Colonic mucosa (tissue), 4 donors: Measurements from ENCODE around the gene MGA. TPM values are rescaled to one million over a fixed set of nuclear protein-coding genes. Genes with fewer than 3 reads are reported as not detected.

Experiments used
- DNase-seq: peaks from one replicate; pipeline ENCODE4 v3.0.0-alpha.2; 2020
- H3K27ac ChIP-seq: fragments of 200-600 bp; one replicate; pipeline ENCODE4 v1.8.0; 2021
- H3K27me3 ChIP-seq: fragments of 200-600 bp; one replicate; pipeline ENCODE4 v1.8.0; 2021
- H3K36me3 ChIP-seq: fragments of 200-600 bp; one replicate; pipeline ENCODE4 v1.8.0; 2021
- H3K4me1 ChIP-seq: fragments of 200-600 bp; one replicate; pipeline ENCODE4 v1.8.0; 2021; ENCODE audit warnings: mild to moderate bottlenecking
- H3K4me3 ChIP-seq: fragments of 200-600 bp; one replicate; pipeline ENCODE4 v1.8.0; 2021
- H3K9ac ChIP-seq, 2 donors: one replicate each; pipeline ENCODE4 v1.7.0; 2013; ENCODE audit warnings: control low read depth in 2 of 2, low read depth in 2 of 2, low read length in 2 of 2
- H3K9me3 ChIP-seq: fragments of 200-600 bp; one replicate; pipeline ENCODE4 v1.8.0; 2021
- intact Hi-C: fragments of 100-400 bp; cut with DNase I; formaldehyde crosslinking; loops from one replicate; pipeline ENCODE4 v1.14.1; 2022
- total RNA-seq, 2 donors: library from RNA; stranded (reverse); fragmentation: NEBNext Ultra II Directional in 1 of 2; extraction: Animal tissue kit (Norgen Biotek cat#: 25700) in 1 of 2; gene quantifications; one replicate each; pipeline ENCODE4 v1.2.1, GENCODE V29; 2021
- TF ChIP-seq, protein P1 (sequence below): fragments of 200-600 bp; IDR thresholded peaks from one replicate; pipeline ENCODE4 v1.8.0; 2022; ENCODE audit warnings: antibody characterized with exemption, mild to moderate bottlenecking
- donor health status: healthy.
- donor health status: DM: no; HTN: no; CAD: no.
- donor health status: DM: no; HTN: no; CAD: no.

The MGA gene
- total RNA-seq, 2 donors from 2014 or later = 21.8 to 25.8 TPM

DNA sequence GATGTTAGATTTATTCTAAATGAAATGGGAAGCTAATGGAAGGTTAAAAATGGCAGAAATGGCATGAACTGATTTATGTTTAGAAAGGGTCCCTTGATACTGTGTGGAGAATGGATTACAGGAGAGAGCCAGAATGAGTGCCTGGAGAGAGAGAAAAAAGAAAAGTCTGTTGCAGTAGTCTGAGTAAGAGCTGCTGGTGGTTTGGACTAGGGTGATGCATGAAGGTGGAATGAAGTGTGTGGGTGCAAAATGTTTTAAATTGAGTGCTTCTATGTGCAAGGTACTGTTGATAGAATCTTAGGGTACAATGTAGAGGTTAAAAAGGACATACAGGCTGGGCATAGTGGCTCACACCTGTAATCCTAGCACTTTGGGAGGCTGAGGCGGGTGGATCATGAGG, 11.4 kb upstream of the MGA start:
- H3K4me3 ChIP-seq = no peak overlapping the region
- TF ChIP-seq, protein P1, sequence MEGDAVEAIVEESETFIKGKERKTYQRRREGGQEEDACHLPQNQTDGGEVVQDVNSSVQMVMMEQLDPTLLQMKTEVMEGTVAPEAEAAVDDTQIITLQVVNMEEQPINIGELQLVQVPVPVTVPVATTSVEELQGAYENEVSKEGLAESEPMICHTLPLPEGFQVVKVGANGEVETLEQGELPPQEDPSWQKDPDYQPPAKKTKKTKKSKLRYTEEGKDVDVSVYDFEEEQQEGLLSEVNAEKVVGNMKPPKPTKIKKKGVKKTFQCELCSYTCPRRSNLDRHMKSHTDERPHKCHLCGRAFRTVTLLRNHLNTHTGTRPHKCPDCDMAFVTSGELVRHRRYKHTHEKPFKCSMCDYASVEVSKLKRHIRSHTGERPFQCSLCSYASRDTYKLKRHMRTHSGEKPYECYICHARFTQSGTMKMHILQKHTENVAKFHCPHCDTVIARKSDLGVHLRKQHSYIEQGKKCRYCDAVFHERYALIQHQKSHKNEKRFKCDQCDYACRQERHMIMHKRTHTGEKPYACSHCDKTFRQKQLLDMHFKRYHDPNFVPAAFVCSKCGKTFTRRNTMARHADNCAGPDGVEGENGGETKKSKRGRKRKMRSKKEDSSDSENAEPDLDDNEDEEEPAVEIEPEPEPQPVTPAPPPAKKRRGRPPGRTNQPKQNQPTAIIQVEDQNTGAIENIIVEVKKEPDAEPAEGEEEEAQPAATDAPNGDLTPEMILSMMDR = no peak
- intact Hi-C loops = no loop called here
- H3K27ac ChIP-seq = no peak overlapping the region
- no peak overlapping the region for H3K9ac ChIP-seq
- DNase-seq = no peak
- H3K9me3 ChIP-seq = no peaks in the 10 kb centered on the region
- no peaks in the 10 kb centered on the region for H3K27me3 ChIP-seq
- H3K36me3 ChIP-seq = no peaks in the 10 kb centered on the region
- H3K4me1 ChIP-seq = no peaks in the 10 kb centered on the region

DNA sequence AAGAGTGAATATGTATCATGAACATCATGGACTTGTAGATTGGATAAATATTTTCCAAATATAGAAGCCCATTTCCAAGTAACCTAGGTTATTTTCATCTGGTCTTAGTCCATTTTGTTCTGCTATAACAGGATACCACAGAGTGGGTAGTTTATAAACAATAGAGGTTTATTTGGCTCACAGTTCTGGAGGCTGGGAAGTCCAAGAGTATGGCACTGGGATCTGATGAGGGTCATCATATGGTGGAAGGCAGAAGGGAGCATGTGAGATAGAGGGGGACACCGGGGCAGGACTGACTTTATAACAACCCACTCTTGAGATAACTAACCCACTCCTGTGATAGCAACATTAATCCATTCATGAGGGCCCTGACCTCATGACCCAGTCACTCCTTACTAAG, 9.4 kb upstream of the MGA start:
- H3K4me3 ChIP-seq = no peak overlapping the region
- no peak overlapping the region for H3K27ac ChIP-seq
- no peaks in the 10 kb centered on the region for H3K27me3 ChIP-seq
- H3K4me1 ChIP-seq = no peaks in the 10 kb centered on the region
- H3K36me3 ChIP-seq = no peaks in the 10 kb centered on the region
- intact Hi-C loops = no loop called here
- TF ChIP-seq, protein P1 = no peak
- no peak overlapping the region for H3K9ac ChIP-seq
- no peaks in the 10 kb centered on the region for H3K9me3 ChIP-seq
- DNase-seq = no peak

DNA sequence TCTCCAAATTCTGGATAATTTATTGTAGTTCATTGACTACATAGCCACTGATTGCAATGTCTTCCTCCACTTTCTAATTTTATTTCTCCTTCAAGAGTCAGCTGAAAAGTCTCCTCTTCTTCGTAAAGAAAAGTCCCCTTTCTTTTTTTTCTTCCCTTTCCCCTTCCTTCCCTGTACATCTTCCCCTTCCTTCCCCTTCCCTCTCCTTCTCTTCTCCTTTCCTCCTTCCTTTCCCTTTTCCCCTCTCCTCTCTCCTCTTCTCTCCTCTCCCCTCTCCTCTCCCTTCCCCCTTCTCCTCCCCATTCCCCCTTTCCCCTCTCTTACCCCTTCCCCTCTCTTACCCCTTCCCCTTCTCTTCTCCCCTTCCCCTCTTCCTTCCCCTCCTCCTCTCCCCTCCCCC, 8.8 kb upstream of the MGA start:
- Histone ChIP-seq H3K27me3 (no peaks in the 10 kb centered on the region), H3K9me3 (no peaks in the 10 kb centered on the region), H3K36me3 (no peaks in the 10 kb centered on the region), H3K9ac (no peak overlapping the region), H3K4me1 (no peaks in the 10 kb centered on the region), H3K4me3 (no peak overlapping the region), H3K27ac (no peak overlapping the region)
- intact Hi-C loops = no loop called here
- TF ChIP-seq, protein P1 = no peak
- DNase-seq = no peak

DNA sequence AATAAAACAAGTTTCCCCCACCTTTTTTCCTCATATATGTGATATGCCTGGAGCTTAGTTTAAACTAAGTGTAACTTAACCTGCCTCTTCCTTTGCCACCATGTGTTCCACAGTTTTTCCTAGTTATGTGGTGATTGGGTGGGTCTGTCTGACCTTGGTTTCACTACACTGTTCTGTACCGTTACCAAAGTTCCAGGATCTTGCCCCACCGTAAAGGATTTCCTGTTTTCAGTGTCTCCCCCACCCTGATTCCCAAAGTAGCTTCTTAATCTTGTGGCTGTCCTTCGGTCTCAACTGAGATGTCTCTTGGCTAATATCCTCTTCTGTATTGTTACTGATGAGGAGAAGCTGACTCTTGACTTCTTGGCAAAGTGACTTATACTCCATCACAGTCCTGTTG, 6.4 kb upstream of the MGA start:
- no peak for DNase-seq
- Histone ChIP-seq H3K4me3 (no peak overlapping the region), H3K27ac (no peak overlapping the region), H3K36me3 (no peaks in the 10 kb centered on the region), H3K4me1 (no peaks in the 10 kb centered on the region), H3K9me3 (no peaks in the 10 kb centered on the region), H3K9ac (no peak overlapping the region), H3K27me3 (no peaks in the 10 kb centered on the region)
- TF ChIP-seq, protein P1 = no peak
- intact Hi-C loops = no loop called here

DNA sequence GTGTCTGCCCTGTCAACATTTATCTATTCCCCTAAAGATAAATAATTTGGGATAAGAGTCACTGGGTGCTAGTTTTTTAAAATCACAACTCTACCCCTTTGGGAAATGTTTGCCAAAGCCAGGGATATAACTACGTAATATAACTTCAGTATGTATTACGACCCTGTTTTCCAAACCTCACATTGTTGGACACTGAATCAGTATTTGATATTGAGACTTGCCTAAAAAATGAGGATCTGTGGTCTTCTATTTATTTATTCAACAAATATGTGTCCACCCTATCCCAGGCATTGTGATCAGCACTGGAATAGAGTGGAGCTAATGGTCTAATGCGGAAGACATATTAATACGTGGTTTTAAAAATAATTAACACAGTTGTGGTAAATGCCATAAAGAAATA, 4.5 kb upstream of the MGA start:
- H3K9ac ChIP-seq = no peak overlapping the region
- H3K27ac ChIP-seq = no peak overlapping the region
- intact Hi-C loops = no loop called here
- no peak overlapping the region for H3K4me3 ChIP-seq
- no peaks in the 10 kb centered on the region for H3K4me1 ChIP-seq
- H3K36me3 ChIP-seq = no peaks in the 10 kb centered on the region
- H3K27me3 ChIP-seq = no peaks in the 10 kb centered on the region
- DNase-seq = no peak
- TF ChIP-seq, protein P1 = no peak
- no peaks in the 10 kb centered on the region for H3K9me3 ChIP-seq

DNA sequence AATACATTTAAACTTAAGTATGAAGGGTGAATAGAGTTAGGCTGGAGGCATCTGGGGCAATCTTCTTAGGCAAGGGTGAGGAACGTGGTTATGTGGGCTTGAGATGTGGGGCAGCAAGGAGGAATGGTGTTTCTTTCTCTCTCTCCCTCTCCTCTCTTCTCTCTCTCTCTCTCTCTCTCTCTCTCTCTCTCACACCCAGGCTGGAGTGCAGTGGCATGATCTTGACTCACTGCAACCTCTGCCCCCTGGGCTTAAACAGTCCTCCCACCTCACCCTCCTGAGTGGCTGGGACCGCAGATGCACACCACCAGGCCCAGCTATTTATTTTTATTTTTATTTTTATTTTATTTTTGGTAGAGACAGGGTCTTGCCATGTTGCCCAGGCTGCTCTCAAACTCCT, 4.0 kb upstream of the MGA start:
- no peaks in the 10 kb centered on the region for H3K4me1 ChIP-seq
- no peaks in the 10 kb centered on the region for H3K27me3 ChIP-seq
- no peaks in the 10 kb centered on the region for H3K9me3 ChIP-seq
- no peak overlapping the region for H3K27ac ChIP-seq
- TF ChIP-seq, protein P1 = no peak
- no peak overlapping the region for H3K9ac ChIP-seq
- H3K4me3 ChIP-seq = no peak overlapping the region
- H3K36me3 ChIP-seq = no peaks in the 10 kb centered on the region
- no peak for DNase-seq
- intact Hi-C loops = no loop called here
